ENCODE data around the gene BCO2. TPM values are rescaled to one million over a fixed set of nuclear protein-coding genes. Genes with fewer than 3 reads are reported as not detected.

The BCO2 gene
- total and polyA plus RNA-seq, 2 experiments from 2014 or later, result 0.63 to 1.1 TPM

- no peak for TF ChIP-seq JUNB (IDR thresholded peaks at IDR 0.05; ENCODE audit: unreplicated experiment)
- TF ChIP-seq ZNF331 (CRISPR knock-in tag; IDR thresholded peaks at IDR 0.05; ENCODE audit: low read depth), result no peak
- no peak for TF ChIP-seq POLR2AphosphoS5 (IDR thresholded peaks at IDR 0.05; ENCODE audit: low read depth)
- TF ChIP-seq, protein P1, sequence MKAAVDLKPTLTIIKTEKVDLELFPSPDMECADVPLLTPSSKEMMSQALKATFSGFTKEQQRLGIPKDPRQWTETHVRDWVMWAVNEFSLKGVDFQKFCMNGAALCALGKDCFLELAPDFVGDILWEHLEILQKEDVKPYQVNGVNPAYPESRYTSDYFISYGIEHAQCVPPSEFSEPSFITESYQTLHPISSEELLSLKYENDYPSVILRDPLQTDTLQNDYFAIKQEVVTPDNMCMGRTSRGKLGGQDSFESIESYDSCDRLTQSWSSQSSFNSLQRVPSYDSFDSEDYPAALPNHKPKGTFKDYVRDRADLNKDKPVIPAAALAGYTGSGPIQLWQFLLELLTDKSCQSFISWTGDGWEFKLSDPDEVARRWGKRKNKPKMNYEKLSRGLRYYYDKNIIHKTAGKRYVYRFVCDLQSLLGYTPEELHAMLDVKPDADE (IDR thresholded peaks at IDR 0.05), result no peak
- no peak for TF ChIP-seq NANOG (IDR thresholded peaks at IDR 0.05; ENCODE audit: borderline replicate concordance)
- TF ChIP-seq, protein P2, sequence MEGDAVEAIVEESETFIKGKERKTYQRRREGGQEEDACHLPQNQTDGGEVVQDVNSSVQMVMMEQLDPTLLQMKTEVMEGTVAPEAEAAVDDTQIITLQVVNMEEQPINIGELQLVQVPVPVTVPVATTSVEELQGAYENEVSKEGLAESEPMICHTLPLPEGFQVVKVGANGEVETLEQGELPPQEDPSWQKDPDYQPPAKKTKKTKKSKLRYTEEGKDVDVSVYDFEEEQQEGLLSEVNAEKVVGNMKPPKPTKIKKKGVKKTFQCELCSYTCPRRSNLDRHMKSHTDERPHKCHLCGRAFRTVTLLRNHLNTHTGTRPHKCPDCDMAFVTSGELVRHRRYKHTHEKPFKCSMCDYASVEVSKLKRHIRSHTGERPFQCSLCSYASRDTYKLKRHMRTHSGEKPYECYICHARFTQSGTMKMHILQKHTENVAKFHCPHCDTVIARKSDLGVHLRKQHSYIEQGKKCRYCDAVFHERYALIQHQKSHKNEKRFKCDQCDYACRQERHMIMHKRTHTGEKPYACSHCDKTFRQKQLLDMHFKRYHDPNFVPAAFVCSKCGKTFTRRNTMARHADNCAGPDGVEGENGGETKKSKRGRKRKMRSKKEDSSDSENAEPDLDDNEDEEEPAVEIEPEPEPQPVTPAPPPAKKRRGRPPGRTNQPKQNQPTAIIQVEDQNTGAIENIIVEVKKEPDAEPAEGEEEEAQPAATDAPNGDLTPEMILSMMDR (conservative IDR thresholded peaks at IDR 0.05; ENCODE audit: low read depth in 2 of 2), result no peak
- TF ChIP-seq STAT1 (IDR thresholded peaks at IDR 0.05; ENCODE audit: unreplicated experiment), result no peak
- TF ChIP-seq REST (IDR thresholded peaks at IDR 0.05; ENCODE audit: unreplicated experiment), result no peak
- TF ChIP-seq ZNF114 (CRISPR knock-in tag; IDR thresholded peaks at IDR 0.05), result no peak
These were observed 53.4 kb downstream of the BCO2 start (continued) for GRCh38 chr11:112228706-112229105.

GRCh38 chr11:112229159-112229558 is 53.8 kb downstream of the BCO2 start:
- ATAC-seq, result no peak
- Histone ChIP-seq H3K27me3 (ENCODE audit: insufficient read depth) (no peaks in the 10 kb centered on the region), H3K27ac (ENCODE audit: low read depth) (no peak overlapping the region), H3K4me1 (ENCODE audit: insufficient read depth) (peaks cover 7% of the 10 kb centered on the region), H3K79me2 (replicated peaks; ENCODE audit: insufficient read depth) (peaks cover 35% of the 10 kb centered on the region), H3F3A (replicated peaks; ENCODE audit: low read depth) (no peaks in the 10 kb centered on the region), H3K36me3 (ENCODE audit: insufficient read depth) (peaks cover 18% of the 10 kb centered on the region; the same call in 1 of the 2 replicates), H4K20me1 (replicated peaks; ENCODE audit: insufficient read depth) (peaks cover 5% of the 10 kb centered on the region; the same call in 1 of the 2 replicates), H3K9me2 (ENCODE audit: insufficient read depth) (no peaks in the 10 kb centered on the region), H2AFZ (no peak overlapping the region), H3K4me2 (no peak overlapping the region), H3K4me3 (no peak overlapping the region)
- peaks cover 12% of the 10 kb centered on the region for H3K4me1 Mint-ChIP-seq
- H3K27ac Mint-ChIP-seq, result no peak overlapping the region
- no peak for DNase-seq (ENCODE audit: low spot score)
- peaks cover 15% of the 10 kb centered on the region; the same call in 2 of the 3 replicates for H3K36me3 Mint-ChIP-seq (ENCODE audit: low read depth)
- H3K4me3 Mint-ChIP-seq, result no peak overlapping the region
- no peaks in the 10 kb centered on the region for H3K9me3 Mint-ChIP-seq
- H3K27me3 Mint-ChIP-seq (ENCODE audit: insufficient read depth, low read depth, poor library complexity), result peaks cover 8% of the 10 kb centered on the region
- no peak for TF ChIP-seq POLR2AphosphoS5 (IDR thresholded peaks at IDR 0.05; ENCODE audit: low read depth)
- no peak for TF ChIP-seq JUNB (IDR thresholded peaks at IDR 0.05; ENCODE audit: unreplicated experiment)
- TF ChIP-seq REST (IDR thresholded peaks at IDR 0.05; ENCODE audit: unreplicated experiment), result no peak
- no peak for TF ChIP-seq ZNF114 (CRISPR knock-in tag; IDR thresholded peaks at IDR 0.05)
- TF ChIP-seq, protein P1 (IDR thresholded peaks at IDR 0.05), result no peak
- TF ChIP-seq NANOG (IDR thresholded peaks at IDR 0.05; ENCODE audit: borderline replicate concordance), result no peak

All from GM23338 (cell line).